Fibroblast of lung (primary cell): ENCODE results near the gene TUBGCP2. TPM values are rescaled to one million over a fixed set of nuclear protein-coding genes. Genes with fewer than 3 reads are reported as not detected.

ENCODE experiments used
- DNase-seq, 2 donors: peaks; one replicate each; pipeline versions ENCODE4 v3.0.0 to v3.0.0-alpha.2; 2010; ENCODE audit warnings: low read depth in 2 of 2
- H2AFZ ChIP-seq: 2 replicates; pipeline ENCODE4 v1.5.1; 2012; ENCODE audit warnings: low read length, control low read depth, inconsistent platforms
- H3K27ac ChIP-seq: 2 replicates; pipeline ENCODE4 v1.5.1; 2011; ENCODE audit warnings: low read length, control low read depth; ENCODE audit not compliant: insufficient read depth
- H3K27me3 ChIP-seq: 2 replicates; pipeline ENCODE4 v1.5.1; 2011; ENCODE audit warnings: mild to moderate bottlenecking, low read length; ENCODE audit not compliant: control insufficient read depth, insufficient read depth
- H3K36me3 ChIP-seq: 2 replicates; pipeline ENCODE4 v1.5.1; 2011; ENCODE audit warnings: low read length; ENCODE audit not compliant: control insufficient read depth, insufficient read depth
- H3K4me1 ChIP-seq: 2 replicates; pipeline ENCODE4 v1.5.1; 2011; ENCODE audit warnings: low read length; ENCODE audit not compliant: control insufficient read depth, insufficient read depth; ENCODE audit errors: extremely low read depth
- H3K4me2 ChIP-seq: 2 replicates; pipeline ENCODE4 v1.5.1; 2011; ENCODE audit warnings: low read length, control low read depth; ENCODE audit not compliant: insufficient read depth; ENCODE audit errors: extremely low read depth
- H3K4me3 ChIP-seq, 4 experiments: fragments of 200-600 bp in 1 of 4; sonication (generic) in 1 of 4; replicated peaks in 1 of 4; 2 replicates each; pipeline ENCODE4 v1.5.1; 2011 to 2016; ENCODE audit warnings: low read length in 4 of 4, low read depth in 3 of 4, mild to moderate bottlenecking in 3 of 4, control low read depth in 2 of 4, inconsistent platforms in 1 of 4, mixed read lengths in 1 of 4; ENCODE audit not compliant: insufficient read depth in 1 of 4; ENCODE audit errors: control extremely low read depth in 1 of 4
- H3K79me2 ChIP-seq: 2 replicates; pipeline ENCODE4 v1.5.1; 2012; ENCODE audit warnings: mild to moderate bottlenecking, low read length, inconsistent platforms; ENCODE audit not compliant: control insufficient read depth, insufficient read depth
- H3K9ac ChIP-seq: 2 replicates; pipeline ENCODE4 v1.5.1; 2011; ENCODE audit warnings: mild to moderate bottlenecking, low read length, control low read depth; ENCODE audit not compliant: insufficient read depth
- H3K9me3 ChIP-seq: 2 replicates; pipeline ENCODE4 v1.5.1; 2012; ENCODE audit warnings: low read depth, low read length; ENCODE audit not compliant: control insufficient read depth, insufficient read depth
- H4K20me1 ChIP-seq: 2 replicates; pipeline ENCODE4 v1.5.1; 2011; ENCODE audit warnings: low read length; ENCODE audit not compliant: control insufficient read depth, insufficient read depth; ENCODE audit errors: extremely low read depth
- CTCF ChIP-seq, 2 donors: IDR thresholded peaks in 1 of 2; conservative IDR thresholded peaks in 1 of 2; 1 replicate in 1 of 2; 2 replicates in 1 of 2; pipeline ENCODE4 v1.5.1; 2011 to 2012; ENCODE audit warnings: low read length in 2 of 2, control low read depth in 1 of 2, inconsistent platforms in 1 of 2, low read depth in 1 of 2, mild to moderate bottlenecking in 1 of 2
- EZH2 ChIP-seq: IDR thresholded peaks from 2 replicates; pipeline ENCODE4 v1.5.1; 2012; ENCODE audit warnings: low read length, control low read depth, mild to moderate bottlenecking; ENCODE audit errors: missing control alignments
- polyA plus RNA-seq, 2 donors: library from polyadenylated mRNA; depleted of rRNA in 1 of 2; stranded (reverse) in 1 of 2; unstranded in 1 of 2; fragments of >200 nt; gene quantifications; 2 replicates each; pipeline ENCODE4 v1.2.1, GENCODE V29; 2011 to 2012; ENCODE audit warnings: missing spikeins in 1 of 2
- total RNA-seq: library from RNA; depleted of rRNA; stranded (reverse); fragments of >200 nt; gene quantifications from 2 replicates; pipeline ENCODE4 v1.2.1, GENCODE V29; 2014

The TUBGCP2 gene
- total and polyA plus RNA-seq, 2 donors (not counting 1 experiment from before 2014, with no cell fraction given) = 31.0 to 60.8 TPM

- peak overlapping the region; percentile 9 to 56 (median 41) for H3K4me3 ChIP-seq
- peaks cover 27% of the 10 kb centered on the region for H3K4me1 ChIP-seq
- H4K20me1 ChIP-seq = no peaks in the 10 kb centered on the region
- DNase-seq = peak; percentile 50 to 55
- H3K27ac ChIP-seq = peak overlapping the region; percentile 75
- no peaks in the 10 kb centered on the region for H3K9me3 ChIP-seq
- peak overlapping the region; percentile 76 for H3K9ac ChIP-seq
- no peak overlapping the region for H2AFZ ChIP-seq
- H3K4me2 ChIP-seq = peak overlapping the region; percentile 88
- no peaks in the 10 kb centered on the region for H3K27me3 ChIP-seq
- no peaks in the 10 kb centered on the region for H3K79me2 ChIP-seq
- H3K36me3 ChIP-seq = no peaks in the 10 kb centered on the region
- TF ChIP-seq CTCF (conservative IDR thresholded peaks at IDR 0.05 in 1 of 2, IDR thresholded peaks at IDR 0.05 in 1 of 2; ENCODE audit: low read depth in 1 of 2, low read length in 2 of 2) (no peak), EZH2 (no peak)
These were observed 46.8 kb downstream of the TUBGCP2 start for GRCh38 chr10:133261726-133262325.

- Histone ChIP-seq H3K9me3 (no peaks in the 10 kb centered on the region), H3K4me3 (peak overlapping the region; percentile 28 to 56 (median 41)), H3K4me2 (peak overlapping the region; percentile 88), H3K4me1 (peaks cover 27% of the 10 kb centered on the region), H4K20me1 (no peaks in the 10 kb centered on the region), H3K27me3 (no peaks in the 10 kb centered on the region), H2AFZ (no peak overlapping the region), H3K27ac (peak overlapping the region; percentile 75), H3K36me3 (no peaks in the 10 kb centered on the region), H3K9ac (peak overlapping the region; percentile 76), H3K79me2 (no peaks in the 10 kb centered on the region)
- DNase-seq = peak in 1 of 2 donors; percentile 13
- TF ChIP-seq EZH2 (no peak), CTCF (conservative IDR thresholded peaks at IDR 0.05 in 1 of 2, IDR thresholded peaks at IDR 0.05 in 1 of 2; ENCODE audit: low read depth in 1 of 2, low read length in 2 of 2) (no peak)
These were observed 47.6 kb downstream of the TUBGCP2 start for GRCh38 chr10:133260895-133261725.

GRCh38 chr10:133259602-133259989 is 49.1 kb downstream of the TUBGCP2 start:
- H3K9me3 ChIP-seq = no peaks in the 10 kb centered on the region
- no peak for DNase-seq
- no peak overlapping the region for H2AFZ ChIP-seq
- H3K9ac ChIP-seq = no peak overlapping the region
- H3K27me3 ChIP-seq = no peaks in the 10 kb centered on the region
- no peaks in the 10 kb centered on the region for H3K79me2 ChIP-seq
- no peaks in the 10 kb centered on the region for H3K36me3 ChIP-seq
- no peak overlapping the region for H3K4me3 ChIP-seq
- peak overlapping the region; percentile 37 for H3K4me2 ChIP-seq
- TF ChIP-seq CTCF (conservative IDR thresholded peaks at IDR 0.05 in 1 of 2, IDR thresholded peaks at IDR 0.05 in 1 of 2; ENCODE audit: low read depth in 1 of 2, low read length in 2 of 2) (no peak), EZH2 (no peak)
- no peaks in the 10 kb centered on the region for H4K20me1 ChIP-seq
- peak overlapping the region; percentile 89 for H3K27ac ChIP-seq
- H3K4me1 ChIP-seq = peaks cover 27% of the 10 kb centered on the region
